ENCODE measurements around the gene RADIL.

Gene RADIL

GRCh38 chr7:4884164-4884563 is 648 bp upstream of the RADIL start:
- FAIRE-seq (peak; percentile 91), DNase-seq (ENCODE audit: low spot score) (no peak)

DNA sequence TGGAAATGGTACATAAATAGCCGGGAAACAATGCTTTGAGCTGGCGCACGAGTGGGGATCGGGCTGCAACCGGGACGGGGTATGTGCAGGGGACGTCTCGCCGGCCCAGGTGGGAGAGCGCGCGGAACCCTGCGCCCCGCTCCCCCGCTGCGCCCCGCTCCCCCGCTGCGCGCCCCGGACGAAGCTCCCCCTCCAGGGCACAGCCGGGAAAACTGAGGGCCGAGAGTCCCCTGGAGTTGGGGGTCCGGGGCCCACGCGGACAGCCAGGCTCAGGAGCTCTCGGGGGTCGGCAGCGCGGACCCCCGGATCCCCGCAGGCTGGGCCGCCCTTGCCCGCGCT is 514 bp downstream of the RADIL start:
- FAIRE-seq, result no peak

GRCh38 chr7:4882169-4883032 is 1.1 kb downstream of the RADIL start:
- FAIRE-seq (peak; percentile 85), DNase-seq (ENCODE audit: low spot score) (no peak)

More for the DNA sequence above, 514 bp downstream of the RADIL start:
- no peak for DNase-seq (ENCODE audit: low spot score)

DNA sequence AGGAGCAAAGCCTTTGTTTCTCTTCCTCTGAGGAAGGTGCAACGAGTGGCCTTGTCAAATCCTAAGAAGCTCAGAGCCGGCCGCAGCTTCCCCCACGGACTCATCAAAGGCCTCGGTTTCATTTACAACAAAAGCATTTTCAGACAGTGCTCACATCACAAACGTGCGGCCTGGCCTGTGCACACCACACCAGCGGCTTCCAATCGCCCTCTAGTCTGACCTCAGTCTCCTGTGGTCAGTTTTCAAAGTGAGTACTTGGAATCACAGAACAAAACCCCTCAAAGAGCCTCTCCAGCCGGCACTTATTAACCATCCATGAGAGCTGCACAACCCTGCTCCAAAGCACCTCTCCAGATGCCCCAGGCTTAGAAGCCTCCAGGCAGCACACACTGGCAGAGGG is 3.3 kb downstream of the RADIL start:
- DNase-seq (ENCODE audit: low spot score) (no peak), FAIRE-seq (no peak)

DNA sequence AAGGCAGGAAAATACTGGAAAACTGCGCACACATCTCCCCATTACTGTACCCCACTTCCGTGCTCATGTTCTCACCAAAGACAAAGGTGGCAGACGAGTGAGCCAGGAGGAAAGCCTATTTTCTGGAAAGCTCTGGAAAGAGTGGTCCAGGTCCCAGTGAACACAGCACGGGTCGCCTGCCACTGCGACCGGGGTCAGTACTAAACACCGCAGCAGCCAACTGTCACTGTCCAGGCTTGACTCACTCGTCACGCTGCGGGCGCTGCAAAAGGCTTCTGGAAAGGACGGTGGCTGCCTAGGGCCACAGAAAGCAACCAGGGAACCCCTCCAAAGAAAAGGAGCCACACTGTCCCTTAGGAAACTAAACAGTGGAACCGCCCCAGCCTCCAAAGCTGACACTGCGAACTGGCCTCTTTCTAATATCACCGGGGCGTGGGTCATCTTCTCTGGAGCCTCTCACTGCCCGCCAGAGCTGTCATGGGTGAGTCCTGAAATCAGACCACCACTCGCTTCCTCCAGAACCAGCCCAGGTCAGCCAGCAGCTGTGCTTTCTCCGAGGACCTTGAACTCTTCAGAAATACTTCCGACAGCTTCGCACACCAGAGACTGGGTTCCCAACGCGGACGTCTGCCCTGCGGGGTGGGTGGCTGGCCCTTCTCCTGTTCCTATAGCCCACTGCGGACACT is 4.0 kb downstream of the RADIL start:
- FAIRE-seq, result no peak
- DNase-seq (ENCODE audit: low spot score), result no peak

DNA sequence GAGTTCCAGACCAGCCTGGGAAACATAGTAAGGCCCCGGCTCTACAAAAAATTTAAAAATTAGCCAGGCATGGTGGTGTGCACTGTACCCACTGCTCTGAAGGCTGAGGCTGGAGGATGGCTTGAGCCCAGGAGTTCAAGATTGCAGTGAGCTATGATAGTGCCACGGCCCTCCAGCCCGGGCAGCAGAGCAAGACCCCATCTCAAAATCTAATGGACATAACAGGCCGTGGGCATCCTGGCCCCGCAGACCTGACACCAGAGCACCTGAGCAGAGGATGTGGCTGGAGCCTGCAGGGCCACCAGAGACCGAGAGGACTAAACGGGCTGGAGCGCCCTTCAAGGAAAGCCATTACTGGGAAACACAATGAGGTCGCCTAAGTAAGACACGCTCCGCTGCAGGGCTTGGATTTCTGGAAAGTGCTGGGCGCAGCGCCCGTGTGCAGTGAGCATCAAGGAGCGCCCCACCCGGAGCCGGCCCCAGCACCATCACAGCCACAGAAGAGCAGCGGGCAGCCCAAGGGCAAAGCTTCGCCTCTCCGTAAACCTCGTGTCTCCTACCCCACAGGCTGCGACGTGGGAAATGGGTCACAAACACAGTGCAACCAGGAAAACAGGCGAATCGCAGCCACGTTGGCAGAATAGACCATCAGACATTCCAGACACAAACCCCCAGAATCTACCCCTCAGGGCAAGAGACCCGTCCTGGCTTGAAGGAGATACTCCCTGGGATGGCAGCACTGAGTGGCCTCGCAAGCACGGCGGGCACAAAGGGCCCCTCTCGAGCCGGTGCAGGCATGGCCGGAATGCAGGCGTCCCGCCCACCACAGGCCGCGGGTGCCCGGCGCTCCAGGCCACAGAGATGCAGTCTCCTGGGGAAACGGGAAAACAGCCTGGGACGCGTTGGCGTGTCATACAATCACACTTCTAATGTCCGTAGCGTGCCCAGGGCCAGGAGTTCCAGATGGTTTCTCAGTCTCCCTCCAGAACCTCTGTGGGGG is 4.9 kb downstream of the RADIL start:
- FAIRE-seq (peak; percentile 95), DNase-seq (ENCODE audit: low spot score) (peak; percentile 51)

GRCh38 chr7:4876586-4876985 is 6.9 kb downstream of the RADIL start:
- no peak for DNase-seq (ENCODE audit: low spot score)
- FAIRE-seq, result peak; percentile 84

- DNase-seq (ENCODE audit: low spot score), result no peak
- no peak for FAIRE-seq
Measured at GRCh38 chr7:4875391-4875790, 8.1 kb downstream of the RADIL start.

GRCh38 chr7:4873071-4873944 is 10.2 kb downstream of the RADIL start:
- peak; percentile 94 for FAIRE-seq
- DNase-seq (ENCODE audit: low spot score), result no peak

GRCh38 chr7:4871930-4872675 is 11.4 kb downstream of the RADIL start:
- peak; percentile 42 for FAIRE-seq
- DNase-seq (ENCODE audit: low spot score), result no peak

DNA sequence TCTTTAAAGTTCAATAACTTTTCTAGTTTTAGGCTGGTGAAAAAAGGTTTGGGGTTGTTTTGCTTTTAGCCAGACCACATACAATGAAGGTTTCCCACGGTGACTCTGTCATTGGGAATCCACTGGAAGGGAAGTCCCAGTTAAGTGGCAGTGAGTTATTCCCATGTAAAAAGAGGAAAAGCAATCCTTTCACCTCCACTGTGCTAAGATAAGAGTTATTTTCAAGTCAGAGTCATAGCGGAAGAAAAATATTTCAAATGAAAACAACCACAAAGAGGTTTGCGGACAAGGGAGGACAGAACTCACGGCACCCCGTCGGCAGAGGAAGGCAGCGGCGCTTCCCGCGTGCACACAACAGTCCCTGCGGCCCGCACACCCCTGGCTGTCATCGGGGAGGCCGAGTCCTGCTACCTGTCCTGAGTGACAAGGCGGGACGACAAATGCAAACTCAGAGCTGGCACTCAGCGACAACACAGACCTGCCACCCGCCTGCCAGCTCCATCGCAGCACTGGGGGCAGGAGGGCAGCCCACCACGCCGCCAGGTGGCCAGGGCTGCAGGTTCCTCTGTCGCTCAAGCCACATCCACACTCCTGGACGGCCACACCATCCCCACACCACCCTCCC is 12.3 kb downstream of the RADIL start:
- DNase-seq (ENCODE audit: low spot score) (no peak), FAIRE-seq (peak; percentile 92)

- FAIRE-seq (peak; percentile 82), DNase-seq (ENCODE audit: low spot score) (no peak)
Measured at GRCh38 chr7:4868493-4868892, 15.0 kb downstream of the RADIL start.

GRCh38 chr7:4866528-4867496 is 16.7 kb downstream of the RADIL start:
- FAIRE-seq (peak; percentile 89), DNase-seq (ENCODE audit: low spot score) (no peak)

GRCh38 chr7:4862156-4862555 is 21.4 kb downstream of the RADIL start:
- FAIRE-seq (no peak), DNase-seq (ENCODE audit: low spot score) (no peak)

GRCh38 chr7:4861673-4862072 is 21.8 kb downstream of the RADIL start, which contains the start of gene PAPOLB:
Gene PAPOLB, minus strand, starts transcription at chr7:4862030. Its CDS starts 220 bp downstream, at chr7:4861810.
- DNase-seq (ENCODE audit: low spot score), result peak; percentile 47
- FAIRE-seq, result peak; percentile 40

GRCh38 chr7:4861227-4861626 is 22.3 kb downstream of the RADIL start:
- no peak for FAIRE-seq
- DNase-seq (ENCODE audit: low spot score), result no peak

GRCh38 chr7:4857189-4857588 is 26.3 kb downstream of the RADIL start:
- FAIRE-seq (no peak), DNase-seq (ENCODE audit: low spot score) (no peak)

Measured in urothelium cell line (cell line).